GM12801 (cell line): ENCODE results near the gene FGD3.

ENCODE experiments used
- CTCF ChIP-seq: IDR thresholded peaks from one replicate; pipeline ENCODE4 v1.5.1; 2011; ENCODE audit warnings: control low read depth; ENCODE audit not compliant: insufficient read length; ENCODE audit errors: extremely low read depth

The FGD3 gene

DNA sequence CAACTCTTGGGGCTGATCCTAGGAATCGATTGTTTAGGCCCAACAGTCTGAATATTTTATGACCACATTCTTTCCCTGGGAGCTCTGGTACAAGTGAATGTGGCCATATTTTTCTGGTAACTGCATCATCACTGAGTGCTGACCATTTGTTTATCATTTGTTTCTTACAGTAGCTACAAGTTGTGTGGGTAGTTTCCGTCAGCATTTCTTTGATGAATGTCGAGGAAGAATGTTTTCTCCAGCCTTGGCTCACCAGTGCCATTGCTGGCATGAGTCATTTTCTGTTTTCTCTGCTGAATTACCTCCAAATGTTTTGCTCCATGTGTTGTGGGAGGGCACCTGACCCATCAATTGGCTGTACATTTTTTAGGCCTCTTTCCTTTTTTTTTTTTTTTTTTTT is 134.6 kb downstream of the FGD3 start:
- no peak for TF ChIP-seq CTCF

DNA sequence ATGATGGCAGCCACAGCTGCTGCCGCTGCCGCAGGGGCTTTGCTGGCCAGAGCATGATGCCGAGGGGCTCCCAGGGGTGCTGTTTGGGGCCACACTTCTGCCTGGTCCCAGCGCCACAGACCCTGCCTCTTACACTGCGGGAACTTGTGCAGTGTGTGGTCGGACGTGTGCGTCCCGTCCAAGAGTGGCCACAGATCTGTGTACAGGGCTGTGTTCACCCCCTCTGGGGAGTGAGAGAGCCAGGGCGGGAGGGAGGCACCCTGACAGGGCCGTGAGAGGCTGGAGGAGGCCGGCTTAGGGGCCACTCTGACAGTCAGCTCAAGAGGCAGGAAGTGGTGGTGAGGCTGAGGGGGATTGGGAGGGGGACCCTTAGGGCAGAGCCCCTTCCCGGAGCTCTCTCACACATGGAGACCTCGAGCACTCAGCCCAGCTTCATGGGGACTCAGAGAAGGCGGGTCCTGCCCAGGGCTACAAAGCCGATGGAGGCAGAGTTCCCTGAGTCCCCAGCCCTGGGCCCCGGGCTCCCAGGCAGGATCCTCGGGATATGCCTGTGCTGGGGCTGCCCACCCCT is 135.6 kb downstream of the FGD3 start:
- TF ChIP-seq CTCF = no peak

GRCh38 chr9:93083592-93084470 is 136.5 kb downstream of the FGD3 start:
- TF ChIP-seq CTCF = no peak

DNA sequence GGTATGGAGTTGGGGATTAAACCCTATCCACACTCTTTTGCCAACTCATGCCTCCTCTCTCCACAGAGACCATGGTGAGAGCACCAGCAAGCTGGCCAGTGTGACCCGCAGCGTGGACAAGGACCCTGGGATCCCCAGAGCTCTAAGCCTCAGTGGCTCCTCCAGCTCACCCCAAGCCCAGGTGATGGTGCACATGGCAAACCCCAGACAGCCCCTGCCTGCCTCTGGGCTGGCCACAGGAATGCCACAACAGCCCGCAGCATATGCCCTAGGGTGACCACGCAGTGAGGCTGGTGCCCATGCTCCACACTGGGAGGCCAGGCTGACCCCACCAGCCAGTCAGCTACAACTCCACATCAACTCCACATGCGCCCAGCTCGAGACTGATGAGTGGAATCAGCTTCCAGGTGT is 137.2 kb downstream of the FGD3 start:
- no peak for TF ChIP-seq CTCF

GRCh38 chr9:93085676-93086075 is 138.4 kb downstream of the FGD3 start:
- no peak for TF ChIP-seq CTCF
